Epidermal melanocyte (primary cell): ENCODE measurements around the gene EPHA6.
A peak's percentile ranks its signal among the peaks of the same experiment; 100 is the strongest.

Experiments
- DNase-seq: peaks from one replicate; pipeline ENCODE4 v3.0.0; 2011; ENCODE audit warnings: low spot score; ENCODE audit not compliant: insufficient read length

The EPHA6 gene

DNA sequence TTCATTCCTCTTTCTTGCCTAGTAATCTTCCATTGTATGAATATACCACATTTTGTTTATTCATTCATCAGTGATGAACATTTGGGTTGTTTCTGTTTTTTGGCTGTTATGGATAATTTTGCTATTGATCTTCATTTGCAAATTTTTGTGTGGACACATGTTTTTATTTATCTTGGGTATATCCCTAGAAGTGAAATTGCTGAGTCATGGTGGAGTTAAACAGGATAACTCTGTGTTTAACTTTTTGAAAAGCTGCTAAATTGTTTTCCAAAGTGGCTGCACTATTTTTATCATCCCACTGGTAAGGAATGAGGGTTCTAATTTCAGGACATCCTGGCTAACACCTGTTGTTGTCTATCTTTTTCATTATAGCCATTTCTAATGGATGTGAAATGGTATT, 875.6 kb downstream of the EPHA6 start:
- DNase-seq, result no peak

DNA sequence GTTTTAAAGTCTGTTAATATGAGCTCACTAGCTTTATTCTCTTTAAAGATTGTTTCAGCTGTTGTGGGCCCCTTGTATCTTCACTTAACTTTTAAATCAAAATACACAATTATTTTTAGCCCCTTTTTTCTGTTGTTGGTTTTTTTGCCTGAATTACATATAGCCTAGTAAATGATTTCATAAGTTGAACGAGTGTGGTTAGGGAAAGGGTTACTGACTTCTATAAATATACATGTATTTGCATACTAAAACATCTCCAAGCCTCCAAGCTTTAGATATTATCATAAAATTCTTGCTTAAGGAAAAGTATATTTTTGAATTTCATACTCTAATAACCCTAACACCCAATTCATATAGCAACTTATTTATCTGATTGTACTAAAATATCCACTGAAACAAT, 877.0 kb downstream of the EPHA6 start:
- no peak for DNase-seq

DNA sequence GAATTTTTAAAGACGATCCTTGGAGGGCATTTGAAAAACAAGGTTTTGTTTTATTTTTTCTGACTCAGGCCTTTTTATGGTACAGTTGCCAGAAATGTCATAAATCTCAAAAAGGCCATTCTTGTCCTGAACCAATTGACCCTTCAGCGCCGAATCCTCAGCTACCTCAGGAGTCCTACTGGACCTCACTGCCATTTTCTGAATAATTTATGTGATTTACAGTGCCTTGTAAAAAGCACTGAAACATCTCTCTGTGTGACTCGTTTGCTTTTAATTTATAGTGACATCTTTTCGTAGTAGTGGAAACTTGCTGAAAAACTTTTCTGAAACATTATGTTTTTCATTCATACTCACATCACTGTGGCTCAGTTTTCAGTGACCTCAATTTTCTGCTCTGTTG, 878.0 kb downstream of the EPHA6 start:
- no peak for DNase-seq

DNA sequence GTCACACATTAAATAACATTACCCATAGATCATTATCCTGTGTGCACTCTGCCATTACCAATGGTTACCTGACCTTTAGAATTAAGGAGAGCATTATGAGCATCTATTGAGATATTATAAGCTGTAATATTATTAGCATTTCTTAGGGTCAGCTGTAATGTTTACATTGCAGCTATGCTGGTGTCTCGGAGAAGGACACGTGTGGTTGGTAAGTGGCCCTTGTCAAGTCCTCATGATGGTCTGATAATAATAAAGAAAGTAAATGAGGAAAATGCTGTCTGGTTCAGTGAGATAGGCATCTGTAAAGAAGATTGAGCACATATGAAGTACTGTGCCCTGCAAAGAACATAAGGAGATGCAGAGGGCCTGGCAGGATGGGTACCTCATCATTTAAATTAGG, 878.4 kb downstream of the EPHA6 start:
- DNase-seq, result no peak

DNA sequence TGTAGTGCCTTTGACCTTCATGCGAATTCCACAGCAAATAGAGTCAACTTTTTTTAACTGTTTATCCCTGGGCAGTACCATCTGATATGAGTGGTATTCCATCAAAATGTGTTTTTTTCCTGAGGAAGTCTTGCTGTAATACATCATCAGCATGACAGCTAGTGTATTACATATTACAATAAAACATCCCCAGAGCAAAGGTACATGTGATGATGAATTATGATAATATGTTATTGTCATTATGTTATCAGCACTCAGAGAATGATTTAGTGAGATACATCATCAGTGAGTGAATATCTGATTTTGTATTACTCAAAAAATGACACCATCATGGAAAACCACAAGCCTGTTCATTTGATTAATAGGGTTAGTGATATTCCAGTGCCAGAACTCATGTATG, 880.5 kb downstream of the EPHA6 start:
- no peak for DNase-seq

DNA sequence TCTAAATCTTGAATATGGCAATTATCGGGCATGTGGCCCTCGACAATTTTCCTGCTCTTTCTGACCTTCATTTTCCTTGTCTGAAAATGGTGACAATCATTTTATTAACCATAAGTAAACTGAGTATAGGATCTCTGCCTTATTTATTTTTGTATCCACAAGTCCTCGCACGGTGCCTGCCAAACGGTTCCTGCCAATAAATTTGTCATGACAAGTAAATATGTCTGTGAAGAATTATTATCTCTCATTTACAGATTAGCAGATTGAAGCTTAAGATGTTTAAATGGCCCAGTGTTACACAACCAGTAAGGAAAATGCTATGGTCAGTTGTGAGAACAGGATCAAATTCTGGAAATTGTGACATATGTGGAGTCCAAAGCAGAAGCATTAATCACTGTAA, 884.3 kb downstream of the EPHA6 start:
- DNase-seq, result no peak

DNA sequence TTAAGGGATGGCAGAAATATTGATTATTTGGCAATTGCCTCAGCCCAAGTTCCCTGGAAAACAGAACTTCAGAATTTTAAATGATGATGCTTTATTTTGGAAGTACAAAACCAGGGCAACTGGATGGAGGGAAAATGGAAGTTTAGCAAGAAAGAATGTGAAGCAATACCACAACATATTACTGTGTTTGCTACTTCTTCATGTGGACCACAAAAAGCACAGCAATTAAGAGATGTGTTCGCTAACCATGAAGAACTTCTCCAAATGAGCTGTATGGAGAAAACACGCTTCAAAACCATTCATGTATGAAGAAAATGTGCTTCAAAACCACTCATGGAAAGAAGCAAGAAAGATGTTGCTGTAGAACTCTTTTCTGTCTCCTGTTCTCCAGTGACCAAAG, 885.5 kb downstream of the EPHA6 start:
- DNase-seq, result no peak

DNA sequence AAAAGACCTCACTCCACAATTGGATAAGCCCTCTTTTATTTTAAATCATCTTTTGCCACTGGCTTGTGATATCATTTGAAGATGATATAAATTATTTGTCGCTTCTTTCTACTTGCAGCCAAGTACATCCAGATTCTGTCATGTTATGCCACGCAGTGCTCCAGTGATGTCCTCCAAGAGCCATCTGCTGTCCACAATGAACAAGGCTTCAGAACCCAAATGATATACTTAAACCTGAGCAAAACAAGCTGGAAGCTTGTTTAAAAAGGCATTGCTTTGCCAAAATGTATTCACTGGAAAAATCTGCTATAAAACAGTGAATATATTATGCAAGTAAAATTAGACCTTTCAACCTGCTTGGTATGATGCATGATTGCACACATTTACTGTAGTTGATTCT, 891.4 kb downstream of the EPHA6 start:
- no peak for DNase-seq

DNA sequence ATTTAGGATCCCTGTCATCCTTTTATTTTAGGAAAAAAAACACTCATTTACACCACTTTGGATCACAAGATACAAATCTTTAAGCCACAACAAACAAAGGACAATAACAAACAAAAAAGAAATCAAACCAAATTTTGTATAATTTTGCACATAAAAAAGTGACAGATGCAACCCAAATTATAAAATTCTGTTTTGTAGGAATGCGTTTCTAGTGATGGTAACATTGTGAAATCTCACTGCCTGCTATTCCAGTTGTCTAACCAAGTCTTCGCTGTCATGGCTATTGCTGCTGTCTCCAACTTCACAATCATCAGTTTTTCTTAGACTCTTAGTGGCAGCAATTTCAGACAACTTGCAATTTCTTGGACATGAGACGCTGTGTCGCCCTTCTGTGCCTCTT, 891.8 kb downstream of the EPHA6 start:
- DNase-seq, result no peak

DNA sequence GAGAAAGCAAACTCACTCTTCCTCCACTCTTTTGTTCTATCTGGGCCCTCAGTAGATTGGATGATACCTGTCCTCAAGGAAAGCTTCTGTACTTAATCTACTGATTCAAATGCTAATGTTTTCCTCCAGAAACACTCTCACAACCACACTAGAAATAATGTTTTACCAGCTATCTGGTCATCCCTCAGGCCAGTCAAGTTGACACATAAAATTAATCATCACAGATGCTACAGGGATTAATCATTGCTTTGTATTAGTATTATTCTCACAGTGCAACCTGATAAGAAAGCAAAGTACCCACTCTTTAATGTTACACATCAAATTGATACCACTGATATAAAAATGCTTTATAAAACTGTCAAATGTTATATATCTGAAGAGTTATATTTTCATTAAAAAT, 897.3 kb downstream of the EPHA6 start:
- DNase-seq, result no peak

DNA sequence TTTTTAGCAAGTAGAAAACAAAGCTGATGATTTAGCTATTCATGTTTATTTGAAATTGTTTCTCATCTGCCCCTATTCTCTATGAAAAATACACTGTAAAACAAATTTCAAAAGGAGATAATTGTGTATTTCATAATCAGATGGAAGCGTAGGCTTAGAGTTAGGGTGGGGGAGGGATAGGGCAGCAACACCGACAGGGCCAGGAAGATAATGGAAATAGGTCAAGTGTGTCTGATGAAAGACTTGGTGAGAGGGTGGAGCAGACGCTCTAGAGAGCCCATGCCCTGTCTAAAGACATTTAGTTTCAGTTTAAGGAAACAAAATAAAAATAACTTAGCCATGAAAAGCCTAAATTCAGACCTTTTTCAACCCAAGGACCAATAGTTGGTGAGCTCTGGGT, 898.5 kb downstream of the EPHA6 start:
- no peak for DNase-seq

DNA sequence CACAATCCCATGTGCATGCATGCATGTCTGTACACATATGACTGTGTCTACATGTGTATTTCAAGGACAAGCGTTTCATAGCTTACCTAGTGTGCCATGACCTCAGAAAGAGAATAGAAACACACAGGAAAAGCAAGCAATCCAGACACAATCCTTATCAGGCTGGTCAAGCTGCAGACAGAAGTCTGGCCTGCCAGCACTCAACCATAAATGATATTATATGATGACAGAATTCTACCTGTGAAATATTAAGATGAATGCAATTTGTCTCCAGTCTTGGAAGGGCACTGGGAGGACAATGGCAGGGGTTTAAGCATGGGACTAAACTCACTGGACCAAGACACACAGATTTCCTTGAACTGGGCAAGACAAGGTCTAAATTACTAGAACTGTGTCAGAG, 899.2 kb downstream of the EPHA6 start:
- DNase-seq, result no peak

DNA sequence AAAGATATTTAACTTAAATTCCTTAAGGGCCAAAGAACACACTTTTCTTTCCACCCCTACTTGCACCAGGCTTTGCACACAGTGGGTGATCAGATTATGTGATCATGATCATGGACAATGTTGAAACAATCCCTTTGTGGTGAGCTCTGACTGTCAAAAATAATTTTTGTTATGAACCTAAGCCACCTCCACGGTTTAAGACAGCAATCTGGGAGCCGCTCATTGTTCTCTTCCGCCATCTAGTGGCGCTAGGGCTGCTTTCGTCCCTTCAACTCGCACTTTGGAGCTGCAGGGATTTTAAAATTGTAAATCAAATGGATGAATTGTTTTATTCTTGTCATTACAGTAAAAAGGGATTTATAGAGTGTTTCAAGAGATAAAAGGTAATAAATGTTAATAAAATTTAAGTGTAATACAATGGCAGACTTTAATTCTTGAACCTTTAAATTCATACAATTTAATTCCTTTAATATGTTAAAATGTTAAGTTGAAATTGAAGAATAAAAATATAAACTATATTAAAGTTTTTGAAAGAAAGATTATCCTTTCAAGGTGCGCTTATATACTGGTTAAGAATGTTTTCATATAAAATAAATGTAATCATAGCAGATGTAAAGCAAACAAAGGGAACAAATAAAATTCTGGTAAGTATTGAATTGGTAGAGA, 904.9 kb downstream of the EPHA6 start:
- DNase-seq, result peak; percentile 28

DNA sequence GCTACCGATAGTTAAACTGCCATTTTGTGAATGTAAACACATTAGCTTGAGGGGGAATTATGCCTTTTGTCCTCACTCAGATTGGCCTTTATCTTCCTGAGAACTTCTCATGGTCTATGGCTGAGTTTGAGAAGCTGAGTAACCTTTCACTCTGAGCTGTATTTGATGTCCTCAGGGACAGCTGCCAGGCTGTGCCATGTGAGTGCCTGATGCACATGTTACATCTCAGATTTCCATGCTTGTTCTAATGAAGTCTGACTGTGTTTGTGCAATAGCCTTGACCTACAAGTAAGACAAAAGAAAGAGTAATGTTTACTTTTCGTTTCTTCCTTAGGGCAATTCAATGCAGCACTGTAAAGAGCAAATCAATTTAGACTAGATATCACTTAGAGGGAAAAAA, 906.0 kb downstream of the EPHA6 start:
- no peak for DNase-seq

DNA sequence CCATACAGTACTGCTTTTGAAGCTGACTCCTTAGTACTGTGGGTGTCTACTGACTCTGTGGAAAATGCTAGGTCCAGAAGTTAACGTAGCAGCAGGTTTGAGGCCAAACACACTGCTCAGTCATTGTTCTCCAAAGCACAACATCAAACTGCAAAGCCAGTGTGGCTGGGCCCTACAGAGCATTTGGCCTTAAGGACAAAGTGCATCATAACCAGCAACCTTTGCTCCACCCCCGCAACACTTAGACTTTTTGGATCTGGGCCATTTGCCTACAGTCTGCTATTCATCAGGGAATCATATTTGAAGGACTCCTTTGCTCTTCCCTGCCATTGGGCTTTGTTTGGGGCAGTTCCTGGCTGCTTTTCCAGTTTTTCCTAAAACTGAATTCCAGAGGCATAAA, 907.1 kb downstream of the EPHA6 start:
- no peak for DNase-seq

DNA sequence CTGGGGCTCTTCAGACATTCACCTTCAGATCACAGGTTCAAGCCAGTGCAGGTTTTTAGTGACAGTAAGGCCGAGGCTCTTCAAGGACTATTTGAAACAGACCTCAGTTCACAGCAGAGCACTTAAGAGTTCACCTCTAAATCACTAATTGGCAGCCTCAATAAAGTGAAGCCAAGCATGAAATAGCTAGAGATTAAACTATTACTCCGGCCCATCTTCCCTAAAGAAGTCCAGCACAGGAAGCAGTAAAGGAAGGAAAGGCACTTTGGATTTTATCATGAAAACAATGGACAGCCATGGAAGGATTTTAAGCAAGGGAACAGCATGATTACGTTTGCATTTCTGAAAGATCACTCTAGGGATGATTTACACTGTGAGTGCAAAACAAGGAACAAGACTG, 922.5 kb downstream of the EPHA6 start:
- no peak for DNase-seq

DNA sequence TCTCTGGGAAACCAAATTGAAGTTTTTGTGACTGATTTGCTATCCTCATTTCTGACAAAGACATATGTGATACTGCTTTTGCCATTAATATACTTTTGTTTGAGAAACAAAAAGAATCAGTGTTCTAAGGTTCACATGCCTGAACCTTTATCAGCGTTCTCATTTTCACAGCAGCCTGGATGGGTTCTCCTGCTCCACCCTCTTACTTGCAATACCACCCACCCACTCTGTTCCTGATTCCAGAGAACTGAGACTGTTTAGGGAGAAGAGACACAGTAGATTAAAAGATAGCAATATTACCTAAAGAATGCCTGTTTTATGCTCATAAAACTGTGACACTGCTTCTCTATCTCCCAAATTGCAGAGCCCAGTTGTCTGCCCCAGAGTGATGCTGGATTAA, 924.4 kb downstream of the EPHA6 start:
- no peak for DNase-seq

DNA sequence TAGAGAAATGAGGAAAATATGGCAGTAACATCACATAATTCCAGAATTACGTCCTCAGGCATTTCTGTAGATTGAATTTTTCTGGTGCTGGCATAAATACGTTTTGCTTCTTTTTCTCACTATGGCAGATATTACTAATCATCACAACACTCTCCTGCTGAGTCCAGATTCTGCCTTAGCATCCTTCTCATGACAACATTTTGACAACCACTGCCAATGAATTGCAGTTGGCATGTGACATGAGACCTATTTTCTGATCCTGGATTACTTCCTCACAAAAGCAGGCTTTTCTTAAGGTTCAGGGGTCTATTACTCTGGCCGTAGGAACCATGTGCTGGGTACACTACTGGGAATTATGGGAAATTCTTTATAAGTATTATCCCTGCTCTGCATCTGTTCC, 927.6 kb downstream of the EPHA6 start:
- no peak for DNase-seq

DNA sequence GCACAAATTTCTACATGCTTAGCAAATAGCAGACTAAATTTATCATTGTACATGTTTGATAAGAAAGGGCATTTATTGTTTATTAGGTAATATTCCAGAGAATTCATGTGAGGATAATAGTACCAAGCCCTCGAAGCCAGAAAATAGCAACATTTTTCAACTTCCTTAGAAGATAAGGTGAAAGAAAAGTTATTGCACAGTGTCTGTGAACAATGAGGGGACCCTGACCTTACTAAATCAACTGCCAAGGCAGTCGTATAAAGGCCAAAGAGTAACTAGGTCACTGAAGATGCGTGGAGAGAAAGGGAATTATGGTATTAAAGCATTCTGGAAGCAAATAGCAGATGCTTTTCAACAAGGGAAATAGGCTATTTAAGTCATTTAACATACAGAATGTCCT, 929.9 kb downstream of the EPHA6 start:
- no peak for DNase-seq

DNA sequence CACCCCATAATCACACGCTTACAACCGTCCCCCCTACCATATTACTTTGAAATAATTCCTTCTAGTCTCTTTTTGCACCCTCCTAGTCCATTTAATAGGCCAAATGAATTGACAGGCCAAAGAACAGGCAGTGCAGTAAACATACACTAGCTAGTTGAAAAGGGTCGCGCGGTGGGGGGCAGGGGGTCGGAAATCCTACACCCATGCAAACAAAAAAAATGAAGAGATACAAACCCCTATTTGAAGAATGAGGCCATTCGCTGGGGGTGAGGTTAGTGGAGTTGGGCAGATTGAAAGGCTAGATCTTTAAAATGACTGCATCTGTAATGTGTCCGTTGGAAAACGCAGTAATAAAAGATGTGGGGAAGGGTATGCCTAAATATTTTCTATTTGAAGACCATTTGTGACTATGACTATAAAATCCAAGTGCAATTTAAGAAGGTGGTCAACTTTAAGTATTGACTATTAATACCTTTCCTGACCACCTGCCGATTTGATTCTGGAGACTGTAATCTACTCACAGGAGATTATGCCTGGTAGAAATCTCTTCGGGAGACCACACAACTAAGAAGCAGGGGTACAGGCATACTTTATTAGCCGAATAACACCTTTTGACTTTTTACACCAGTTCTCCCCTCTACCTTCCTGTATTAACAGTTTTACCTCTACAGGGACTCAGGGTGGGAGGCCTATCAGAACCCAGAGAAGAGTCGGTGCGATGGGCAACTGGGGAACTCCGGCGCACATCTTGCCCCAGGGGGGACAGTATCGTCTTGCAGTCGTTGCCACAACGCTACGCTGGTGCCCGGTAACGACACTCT, 949.4 kb downstream of the EPHA6 start:
- no peak for DNase-seq

DNA sequence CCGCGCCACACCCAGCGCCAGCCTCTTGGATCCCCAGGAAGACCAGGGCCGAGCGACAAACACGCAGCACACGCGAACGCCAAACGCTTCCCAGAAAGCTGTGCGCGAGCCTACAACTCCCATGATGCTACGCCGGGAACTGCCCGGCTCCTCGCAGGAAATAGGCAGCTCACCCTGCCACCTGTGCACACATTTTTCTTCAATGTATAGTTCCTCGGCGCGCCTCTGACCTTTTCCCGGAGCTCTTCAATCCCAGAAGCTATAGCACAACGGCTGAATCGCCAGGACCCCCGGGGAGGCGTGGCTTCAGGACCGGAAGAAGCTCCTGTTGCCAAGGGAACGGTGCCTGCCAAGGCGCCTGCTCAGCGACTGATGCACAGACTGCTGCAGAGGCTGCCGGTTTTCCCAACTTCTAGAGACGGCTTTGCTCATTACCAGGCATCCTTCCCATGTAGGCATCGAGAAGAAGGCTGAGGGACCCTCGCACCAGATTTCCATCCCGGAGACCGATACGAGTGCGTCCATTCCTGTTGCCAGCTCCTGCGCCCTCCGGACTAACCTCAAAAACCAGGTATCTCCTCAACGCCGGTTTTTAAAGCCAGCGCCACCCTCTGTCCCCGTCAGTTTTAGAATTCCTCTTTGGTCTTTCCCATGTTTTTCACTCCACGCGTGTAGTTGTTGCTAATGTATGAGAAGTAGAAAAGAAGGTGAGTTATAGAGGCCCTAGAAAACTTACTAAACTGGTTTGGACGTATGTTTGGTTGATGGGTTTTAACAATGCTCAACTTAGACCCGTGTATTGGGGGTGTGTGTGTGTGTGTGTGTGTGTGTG, 950.2 kb downstream of the EPHA6 start, which contains the start of gene ARL6:
ARL6 (plus strand) TSS at position 352 of the 832 bp plus-strand sequence. CDS start 3,350 bp downstream, outside the sequence.
- peak; percentile 70 for DNase-seq

DNA sequence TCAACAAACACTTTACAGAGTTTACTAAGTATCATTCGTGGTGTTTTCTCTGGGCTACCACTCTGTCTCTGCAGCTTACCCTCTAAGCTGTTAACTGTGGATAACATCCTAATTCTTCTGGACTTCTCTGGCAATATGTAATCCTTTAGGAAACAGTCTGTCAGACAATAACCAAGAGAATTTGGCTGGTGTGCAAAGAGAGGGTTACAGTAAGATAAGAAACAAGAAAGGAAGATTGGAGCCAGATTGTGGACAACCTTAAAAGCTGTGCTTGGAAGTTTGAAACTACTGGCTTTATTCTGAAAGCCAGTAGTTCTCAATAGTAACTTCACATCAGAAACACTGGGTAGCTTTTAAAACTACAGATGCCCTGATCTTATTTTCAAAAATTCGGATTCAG, 950.9 kb downstream of the EPHA6 start:
- DNase-seq, result no peak
